ENCODE measurements around the gene CMBL.
"Not testable (repeated sequence)": the region's sequence is repeated elsewhere in the genome, so short reads cannot be mapped to it uniquely, and the experiment has no call there.

CMBL gene

DNA sequence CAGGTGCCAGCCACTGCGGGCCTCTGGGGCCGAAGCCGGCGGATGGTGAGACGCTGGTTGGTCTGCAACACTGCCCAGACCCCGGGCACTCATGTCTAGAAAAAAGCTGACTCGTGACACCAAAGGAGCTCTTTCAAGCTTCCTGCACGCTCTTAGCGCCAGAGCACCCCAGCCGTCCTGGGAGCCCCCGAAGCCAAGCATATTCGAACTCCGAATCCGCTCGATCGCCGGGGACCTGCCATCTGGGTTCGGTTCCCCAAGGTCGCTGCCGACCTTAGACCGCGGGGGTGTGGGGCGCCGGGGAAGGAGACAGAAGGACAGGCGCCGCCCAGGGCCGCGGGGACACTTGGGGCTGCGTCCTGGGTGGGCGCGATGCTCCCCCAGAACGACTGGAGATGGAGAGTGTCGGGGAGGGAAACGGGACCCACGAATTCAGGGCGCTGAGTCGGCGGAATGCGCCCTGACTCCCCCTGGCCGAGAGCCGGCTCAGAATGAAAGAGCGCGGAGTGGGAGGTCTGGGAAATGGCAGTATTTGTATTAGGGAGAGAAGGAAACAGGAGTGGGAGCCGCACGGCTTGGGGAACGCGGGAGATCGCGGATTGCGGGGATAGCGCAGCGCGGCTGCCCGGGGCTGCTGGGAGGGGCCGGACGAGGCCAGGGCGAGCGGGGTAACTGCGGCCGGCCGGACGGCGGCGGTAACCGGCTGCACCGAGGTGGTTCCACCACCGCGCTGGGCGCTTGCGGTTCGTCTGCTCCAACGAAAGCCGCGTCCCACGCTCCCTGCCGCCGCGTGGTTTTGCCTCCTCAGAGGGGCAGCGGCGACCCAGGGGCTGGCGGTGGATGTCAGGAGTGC, 25.7 kb upstream of the CMBL start:
- no peak for DNase-seq (ENCODE audit: low spot score)

DNA sequence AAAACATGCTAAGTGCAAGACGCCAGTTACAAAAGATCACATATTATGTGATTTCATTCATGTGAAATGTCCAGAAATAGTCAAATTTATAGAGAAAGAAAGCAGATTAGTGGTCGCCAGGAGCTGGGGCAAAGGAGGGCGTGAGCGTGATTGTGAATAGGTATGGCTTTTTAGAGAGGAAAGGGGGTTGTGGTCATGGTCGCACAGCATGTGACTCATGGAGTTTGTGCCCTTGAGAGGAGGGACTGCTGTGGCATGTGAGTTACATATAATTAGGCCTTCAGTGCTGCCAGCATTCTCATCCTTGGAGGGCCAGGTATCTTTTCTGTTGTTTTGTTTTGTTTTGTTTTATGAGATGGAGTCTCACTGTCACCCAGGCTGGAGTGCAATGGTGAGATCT, 24.6 kb upstream of the CMBL start:
- no peak for DNase-seq (ENCODE audit: low spot score)

GRCh38 chr5:10331341-10331796, 23.7 kb upstream of the CMBL start:
- no peak for DNase-seq (ENCODE audit: low spot score)

GRCh38 chr5:10330511-10331230, 23.0 kb upstream of the CMBL start:
- DNase-seq (ENCODE audit: low spot score): no peak

DNA sequence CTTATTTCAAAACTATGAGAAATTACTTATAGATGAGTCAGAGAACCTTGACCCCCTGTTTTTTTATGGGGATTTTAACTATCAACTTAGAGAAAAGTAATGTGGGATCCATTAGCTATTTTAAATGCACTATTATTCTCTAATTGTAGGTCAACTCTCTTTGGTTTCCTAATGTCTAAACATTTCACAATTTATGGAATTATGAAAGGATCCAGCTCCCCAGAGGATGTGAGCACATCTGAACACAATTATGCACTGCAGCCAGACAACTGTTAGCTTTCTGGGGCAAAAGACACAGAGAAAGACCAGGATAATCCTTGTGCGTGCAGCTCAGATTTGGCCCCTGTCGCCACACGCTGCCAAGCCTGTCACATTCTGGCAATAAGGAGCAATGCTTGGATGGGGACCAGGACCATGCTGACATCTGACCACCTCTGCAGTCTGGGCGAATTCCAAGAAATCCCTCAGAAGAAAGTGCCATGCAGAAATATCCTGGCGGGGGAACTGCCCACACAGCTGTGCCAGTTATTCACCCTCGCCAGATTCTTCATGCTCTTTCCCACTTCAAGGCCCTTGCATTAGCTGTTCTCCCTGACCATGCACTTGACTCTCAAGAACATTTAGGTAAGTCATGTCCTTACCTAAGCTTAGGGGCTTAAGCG, 22.2 kb upstream of the CMBL start:
- DNase-seq (ENCODE audit: low spot score): no peak

GRCh38 chr5:10329446-10329819, 21.7 kb upstream of the CMBL start:
- DNase-seq (ENCODE audit: low spot score): no peak

DNA sequence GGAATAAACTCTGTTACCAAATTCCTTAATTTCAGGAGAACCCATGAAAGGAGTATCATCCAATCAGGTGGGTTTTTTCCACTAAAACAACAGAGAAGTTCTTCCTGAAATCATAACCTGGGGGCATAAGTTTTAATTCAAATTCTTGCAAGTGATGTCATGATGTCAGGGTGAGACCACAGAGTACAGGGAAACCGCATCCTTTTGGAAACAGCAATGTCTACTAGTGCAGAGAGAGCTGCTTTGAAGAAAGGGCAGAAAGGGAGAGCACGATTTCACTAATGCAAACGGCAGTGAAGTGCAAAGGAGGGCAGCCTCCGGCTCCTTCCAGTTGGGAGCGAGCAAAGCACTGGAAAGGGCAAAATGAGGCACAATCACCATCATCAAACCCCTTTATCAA, 20.6 kb upstream of the CMBL start:
- DNase-seq (ENCODE audit: low spot score): no peak

GRCh38 chr5:10324518-10325370, 17.0 kb upstream of the CMBL start:
- DNase-seq (ENCODE audit: low spot score): no peak

DNA sequence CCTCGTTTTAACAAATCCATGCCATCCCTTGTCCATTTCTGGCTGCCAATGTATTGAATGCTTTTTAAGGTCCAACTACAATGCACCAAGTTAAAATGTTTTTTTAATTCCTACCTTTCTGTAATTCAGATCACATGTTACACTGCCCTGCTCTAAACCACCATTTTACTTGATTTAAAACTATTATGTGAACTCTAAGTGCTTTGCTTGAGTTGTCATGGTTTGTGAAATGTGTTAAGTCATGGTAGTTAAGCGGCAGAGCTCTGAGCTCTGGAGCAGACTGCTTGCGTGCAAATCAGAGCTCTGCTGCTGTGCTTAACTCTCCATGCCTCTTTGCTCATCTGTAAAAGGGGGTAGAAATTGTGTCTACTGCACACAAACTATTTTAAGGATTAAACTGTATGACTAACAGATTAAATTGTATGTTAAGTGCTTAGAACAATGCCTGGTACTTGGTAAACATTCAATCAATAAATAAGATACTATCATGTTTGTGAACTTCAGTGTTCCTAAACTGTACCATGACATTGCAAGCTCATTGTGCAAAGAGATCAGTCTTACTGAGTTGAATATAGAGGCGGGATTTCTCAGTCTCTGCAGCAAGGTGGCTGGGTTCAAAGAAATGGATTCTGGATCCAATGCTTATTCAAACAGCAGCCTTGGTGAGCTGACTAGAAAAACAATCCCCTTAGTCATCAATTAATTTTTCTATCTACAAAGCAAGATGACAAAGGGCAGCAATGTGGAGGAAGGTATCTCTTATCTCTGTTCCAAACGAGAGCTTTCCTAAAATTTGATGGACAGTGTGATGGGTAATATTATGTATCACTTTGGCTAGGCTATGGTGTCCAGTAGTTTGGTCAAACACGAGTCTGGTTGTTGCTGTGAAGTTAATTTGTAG, 16.1 kb upstream of the CMBL start:
- no peak for DNase-seq (ENCODE audit: low spot score)

- no peak for DNase-seq (ENCODE audit: low spot score)
Measured at GRCh38 chr5:10321882-10322281, 14.2 kb upstream of the CMBL start.

- no peak for DNase-seq (ENCODE audit: low spot score)
Measured at GRCh38 chr5:10320793-10321192, 13.1 kb upstream of the CMBL start.

GRCh38 chr5:10319202-10319851, 11.6 kb upstream of the CMBL start:
- DNase-seq (ENCODE audit: low spot score): no peak

DNA sequence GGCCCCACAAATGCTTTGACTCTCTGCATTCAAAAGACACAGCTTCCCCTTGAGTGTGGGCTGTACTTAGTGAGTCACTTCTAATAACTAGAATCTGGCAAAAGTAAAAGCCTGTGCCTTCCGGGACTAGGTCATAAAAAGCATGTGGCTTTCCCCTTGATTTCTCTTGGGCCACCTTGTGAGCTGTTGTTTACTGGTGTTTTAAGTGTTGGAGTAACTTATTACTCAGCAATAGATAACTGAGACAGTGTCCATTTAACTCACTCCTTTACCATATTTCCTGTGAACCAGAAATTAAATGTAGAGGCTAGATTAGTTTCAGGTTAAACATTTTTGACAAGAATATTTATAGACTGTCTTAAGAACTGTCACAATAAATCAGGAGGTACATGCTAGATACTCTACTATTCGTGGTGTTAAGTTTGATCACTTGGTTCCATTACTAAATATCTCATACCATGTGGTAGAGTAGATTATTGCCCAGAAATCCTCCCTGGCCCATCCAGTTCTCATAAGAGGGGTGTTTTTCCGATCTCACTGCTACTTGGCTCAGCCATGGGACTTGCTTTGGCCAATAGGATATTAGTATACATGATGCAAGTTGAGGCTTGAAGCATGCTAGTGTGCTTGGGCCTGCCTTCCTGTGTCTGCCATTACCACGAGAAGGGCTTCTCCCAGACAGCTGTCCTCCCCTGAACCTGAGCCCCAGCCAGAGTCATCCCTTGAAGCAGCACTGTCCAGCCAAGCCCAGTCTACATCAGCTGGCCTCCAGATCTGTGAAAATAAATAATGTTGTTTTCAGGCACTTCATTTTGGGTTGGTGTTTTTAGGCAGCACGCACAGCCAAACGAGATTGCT, 10.4 kb upstream of the CMBL start:
- DNase-seq (ENCODE audit: low spot score): no peak

DNA sequence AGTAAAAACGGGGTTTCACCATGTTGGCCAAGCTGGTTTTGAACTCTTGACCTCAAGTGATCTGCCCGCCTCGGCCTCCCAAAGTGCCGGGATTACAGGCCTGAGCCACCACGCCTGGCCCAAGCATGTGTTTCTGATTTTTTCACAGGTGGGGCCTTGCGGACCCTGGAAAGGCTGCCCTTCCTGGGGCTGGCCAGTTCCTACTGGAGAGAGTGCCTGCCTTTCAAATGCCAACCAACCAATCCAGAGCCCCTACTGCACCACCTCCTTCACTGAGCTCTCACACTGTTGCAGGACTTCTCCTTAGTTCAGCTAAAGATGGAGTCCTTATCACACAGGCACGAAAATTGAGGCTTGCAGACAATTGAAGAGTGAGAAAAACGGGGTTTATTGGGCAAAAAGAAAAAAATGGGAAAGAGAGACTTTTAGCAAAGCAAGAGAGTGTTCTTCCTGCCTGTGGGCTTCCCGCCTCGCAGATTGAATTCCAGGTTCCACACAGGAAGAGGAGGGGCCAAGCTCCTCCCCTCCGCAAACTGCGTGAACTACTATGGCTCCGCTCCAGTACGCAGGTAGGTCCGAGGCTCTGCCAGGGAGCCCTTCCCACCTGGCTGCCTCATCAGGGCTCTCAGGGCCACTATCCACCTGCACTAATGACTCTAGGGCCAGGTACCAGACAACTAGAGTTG, 8.3 kb upstream of the CMBL start:
- DNase-seq (ENCODE audit: low spot score): no peak

GRCh38 chr5:10315201-10315600, 7.5 kb upstream of the CMBL start:
- DNase-seq (ENCODE audit: low spot score): no peak

GRCh38 chr5:10311595-10312425, 4.1 kb upstream of the CMBL start:
- no peak for DNase-seq (ENCODE audit: low spot score)

DNA sequence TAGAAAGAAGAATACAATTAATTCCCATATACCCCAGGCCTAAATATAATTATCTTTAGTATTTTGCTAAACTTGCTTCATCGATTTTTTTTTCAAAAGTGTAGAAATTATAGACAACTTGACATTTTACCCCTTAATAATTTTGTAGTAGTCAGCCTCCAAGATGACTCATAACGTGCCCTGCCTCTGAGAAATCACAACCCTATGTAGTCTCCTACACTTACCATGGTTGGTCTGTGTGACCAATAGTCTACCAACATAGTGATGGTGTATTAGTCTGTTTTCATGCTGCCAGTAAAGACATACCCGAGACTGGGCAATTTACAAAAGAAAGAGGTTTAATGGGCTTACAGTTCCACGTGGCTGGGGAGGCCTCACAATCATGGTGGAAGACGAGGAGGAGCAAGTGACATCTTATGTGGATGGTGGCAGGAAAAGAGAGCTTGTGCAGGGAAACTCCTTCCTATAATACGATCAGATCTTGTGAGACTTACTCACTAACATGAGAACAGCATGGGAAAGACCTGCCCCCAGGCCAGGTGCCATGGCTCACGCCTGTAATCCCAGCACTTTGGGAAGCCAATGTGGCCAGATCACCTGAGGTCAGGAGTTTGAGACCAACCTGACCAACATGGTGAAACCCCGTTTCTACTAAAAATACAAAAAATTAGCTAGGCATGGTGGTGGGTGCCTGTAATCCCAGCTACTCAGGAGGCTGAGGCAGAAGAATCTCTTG, 3.3 kb upstream of the CMBL start:
- DNase-seq (ENCODE audit: low spot score): not testable (repeated sequence)

Measured in HuH-7.5 (cell line).